Pons (tissue), 1 donor: Measurements from ENCODE around the gene ZNF32.
"Not testable (repeated sequence)": the region's sequence is repeated elsewhere in the genome, so short reads cannot be mapped to it uniquely, and the experiment has no call there.

ENCODE experiments used
- DNase-seq: peaks from one replicate; pipeline ENCODE4 v3.0.0-alpha.2; 2016; ENCODE audit warnings: low spot score

ZNF32 gene

GRCh38 chr10:43628956-43629355 lies 19.7 kb downstream of the ZNF32 start:
- no peak for DNase-seq

- DNase-seq, result no peak
These were observed 20.7 kb downstream of the ZNF32 start for GRCh38 chr10:43627942-43628341.

GRCh38 chr10:43623351-43623750 lies 25.3 kb downstream of the ZNF32 start:
- peak; percentile 42 for DNase-seq

GRCh38 chr10:43622038-43622437 lies 26.6 kb downstream of the ZNF32 start:
- no peak for DNase-seq

- no peak for DNase-seq
These were observed 29.3 kb downstream of the ZNF32 start for GRCh38 chr10:43619368-43619767.

- no peak for DNase-seq
These were observed 31.8 kb downstream of the ZNF32 start for GRCh38 chr10:43616697-43617370.

- no peak for DNase-seq
These were observed 38.0 kb downstream of the ZNF32 start for GRCh38 chr10:43610636-43611035.

- no peak for DNase-seq
These were observed 41.5 kb downstream of the ZNF32 start for GRCh38 chr10:43607199-43607573.

GRCh38 chr10:43606323-43607198 lies 42.1 kb downstream of the ZNF32 start, which contains the start of gene ZNF485:
ZNF485 (plus strand) TSS chr10:43606438; CDS start chr10:43607051, 613 bp downstream.
- peak; percentile 63 for DNase-seq

GRCh38 chr10:43605850-43606322 lies 42.8 kb downstream of the ZNF32 start:
- DNase-seq, result no peak

GRCh38 chr10:43601576-43601975 lies 47.1 kb downstream of the ZNF32 start:
- DNase-seq, result not testable (repeated sequence)

- no peak for DNase-seq
These were observed 49.3 kb downstream of the ZNF32 start for GRCh38 chr10:43599333-43599732.

- no peak for DNase-seq
These were observed 50.2 kb downstream of the ZNF32 start for GRCh38 chr10:43598446-43598845.

GRCh38 chr10:43596546-43596945 lies 52.1 kb downstream of the ZNF32 start:
- DNase-seq, result no peak

- DNase-seq, result no peak
These were observed 52.9 kb downstream of the ZNF32 start for GRCh38 chr10:43595739-43596298.

- DNase-seq, result no peak
These were observed 53.6 kb downstream of the ZNF32 start for GRCh38 chr10:43594944-43595589.
